22Rv1 (cell line): ENCODE results near the gene HMGA1.
"Not testable (repeated sequence)": the region's sequence is repeated elsewhere in the genome, so short reads cannot be mapped to it uniquely, and the experiment has no call there.

ENCODE experiments used
- H3K27ac ChIP-seq: fragments of 450-650 bp; 2 replicates; pipeline ENCODE4 v1.5.1; 2017
- CTCF ChIP-seq: fragments of 450-650 bp; IDR thresholded peaks from 2 replicates; pipeline ENCODE4 v1.5.1; 2017; ENCODE audit warnings: mild to moderate bottlenecking
- ZFX ChIP-seq: fragments of 450-650 bp; IDR thresholded peaks from 2 replicates; pipeline ENCODE4 v1.6.1; 2017; ENCODE audit warnings: antibody characterized with exemption, borderline replicate concordance

HMGA1 gene

DNA sequence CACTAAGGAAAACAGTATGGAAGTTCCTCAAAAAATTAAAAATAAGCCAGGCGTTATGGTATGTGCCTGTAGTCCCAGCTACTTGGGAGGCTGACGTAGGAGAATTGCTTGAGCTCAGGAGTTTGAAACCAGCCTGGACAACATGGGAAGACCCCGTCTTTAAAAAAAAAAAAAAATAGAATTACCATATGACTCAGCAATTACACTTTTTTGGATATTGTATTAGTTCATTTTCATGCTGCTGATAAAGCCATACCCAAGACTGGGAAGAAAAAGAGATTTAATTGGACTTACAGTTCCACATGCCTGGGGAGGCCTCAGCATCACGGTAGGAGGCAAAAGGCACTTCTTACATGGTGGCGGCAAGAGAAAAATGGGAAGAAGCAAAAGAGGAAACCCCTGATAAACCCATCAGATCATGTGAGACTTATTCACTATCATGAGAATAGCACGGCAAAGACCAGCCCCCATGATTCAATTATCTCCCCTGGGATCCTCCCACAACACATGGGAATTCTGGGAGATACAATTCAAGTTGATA lies 22.9 kb downstream of the HMGA1 start:
- TF ChIP-seq CTCF = no peak
- no peak for TF ChIP-seq ZFX
- no peak overlapping the region for H3K27ac ChIP-seq

- TF ChIP-seq CTCF (no peak), ZFX (no peak)
- no peak overlapping the region for H3K27ac ChIP-seq
Measured at GRCh38 chr6:34260576-34261267, 24.0 kb downstream of the HMGA1 start.

- not testable (repeated sequence) for H3K27ac ChIP-seq
Measured at GRCh38 chr6:34263484-34263883, 26.8 kb downstream of the HMGA1 start.

- no peak overlapping the region for H3K27ac ChIP-seq
- no peak for TF ChIP-seq ZFX
- no peak for TF ChIP-seq CTCF
Measured at GRCh38 chr6:34267746-34268145, 31.1 kb downstream of the HMGA1 start.

- H3K27ac ChIP-seq = not testable (repeated sequence)
Measured at GRCh38 chr6:34269132-34269531, 32.5 kb downstream of the HMGA1 start.

- H3K27ac ChIP-seq = not testable (repeated sequence)
Measured at GRCh38 chr6:34269658-34270341, 33.1 kb downstream of the HMGA1 start.

GRCh38 chr6:34272013-34272926 lies 35.6 kb downstream of the HMGA1 start:
- no peak overlapping the region for H3K27ac ChIP-seq
- no peak for TF ChIP-seq CTCF
- TF ChIP-seq ZFX = no peak

DNA sequence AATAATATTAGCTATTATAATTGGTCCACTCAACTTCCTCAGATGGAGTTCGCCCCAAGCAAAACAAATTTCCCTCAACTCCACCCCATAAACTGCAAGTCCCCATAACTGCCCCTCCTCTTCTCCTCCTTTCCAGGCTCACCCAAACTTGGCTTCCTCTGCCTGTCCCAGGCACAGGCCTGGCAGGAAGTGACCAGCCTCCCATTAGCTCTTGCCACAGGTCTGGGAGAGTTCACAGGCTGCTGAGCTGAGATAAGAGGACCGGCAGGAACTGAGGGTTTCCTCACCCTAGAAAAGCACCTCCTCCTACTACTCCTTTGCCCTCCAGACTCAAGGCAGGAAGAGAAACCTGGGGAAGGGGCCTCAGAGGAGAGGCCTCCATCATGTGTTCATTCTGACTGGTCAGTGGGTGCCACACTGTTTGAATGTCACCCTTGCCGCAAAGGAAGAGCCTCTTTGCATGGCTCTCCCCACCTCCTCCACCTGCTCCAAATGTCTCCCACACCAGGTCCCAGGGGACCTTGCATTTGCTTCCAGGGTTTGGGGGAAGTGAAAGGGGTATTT lies 36.7 kb downstream of the HMGA1 start:
- H3K27ac ChIP-seq = no peak overlapping the region
- TF ChIP-seq CTCF = no peak
- no peak for TF ChIP-seq ZFX
